Endothelial cell of umbilical vein (primary cell): ENCODE measurements around the gene ATP8B3. TPM values are rescaled to one million over a fixed set of nuclear protein-coding genes. Genes with fewer than 3 reads are reported as not detected.

Experiments
- BruUV-seq: library from RNA; stranded (reverse); fragments of 400-500 nt; replicated peaks from 2 replicates; lab custom pipeline; 2021; lab: Mats Ljungman, UMichigan
- CTCF ChIA-PET: fragments of 300-600, 350-600 bp; sonication (Branson Sonifier 250); formaldehyde crosslinking; loops from one replicate; lab custom pipeline; 2021; ENCODE audit warnings: antibody characterized with exemption, inconsistent platforms; lab: Charles Lee
- POLR2A ChIA-PET: fragments of 300-600, 350-600 bp; sonication (Branson Sonifier 250); formaldehyde crosslinking; loops from one replicate; lab custom pipeline; 2021; ENCODE audit warnings: antibody characterized with exemption, inconsistent platforms; lab: Charles Lee
- DNase-seq: peaks from one replicate; pipeline ENCODE4 v3.0.0-alpha.2; 2011; ENCODE audit warnings: low read depth, low spot score
- FAIRE-seq: peaks from 2 replicates; lab custom pipeline; 2011; peaks lifted over from hg19 to GRCh38; lab: Jason Lieb, UNC
- H2AFZ ChIP-seq: 2 replicates; pipeline ENCODE4 v1.6.0; 2012; ENCODE audit warnings: low read depth, low read length, control low read depth, inconsistent platforms
- H3K27ac ChIP-seq: 2 replicates; pipeline ENCODE4 v1.5.1; 2011; ENCODE audit warnings: low read depth, mild to moderate bottlenecking, control low read depth, low read length, moderate library complexity; ENCODE audit not compliant: insufficient read depth
- H3K27me3 ChIP-seq, 2 experiments: 2 replicates each; pipeline versions ENCODE4 v1.6.0 to v1.6.1; 2011; ENCODE audit warnings: low read length in 2 of 2, mixed read lengths in 1 of 2; ENCODE audit not compliant: control insufficient read depth in 2 of 2, insufficient read depth in 2 of 2
- H3K36me3 ChIP-seq, 2 experiments: 2 replicates in 1 of 2; 3 replicates in 1 of 2; pipeline ENCODE4 v1.5.1; 2011; ENCODE audit warnings: low read length in 2 of 2, mild to moderate bottlenecking in 1 of 2, moderate library complexity in 1 of 2; ENCODE audit not compliant: control insufficient read depth in 2 of 2, insufficient read depth in 2 of 2; ENCODE audit errors: extremely low read depth in 1 of 2
- H3K4me1 ChIP-seq: 3 replicates; pipeline ENCODE4 v1.5.1; 2011; ENCODE audit warnings: mild to moderate bottlenecking, low read length; ENCODE audit not compliant: control insufficient read depth, insufficient read depth; ENCODE audit errors: extremely low read depth
- H3K4me2 ChIP-seq: 2 replicates; pipeline ENCODE4 v1.6.1; 2011; ENCODE audit warnings: low read length, control low read depth, mixed read lengths; ENCODE audit not compliant: insufficient read depth
- H3K4me3 ChIP-seq, 3 experiments: fragments of 200-600 bp in 1 of 3; sonication (generic), shearing (Covaris generic) in 1 of 3; replicated peaks in 1 of 3; 2 replicates each; pipeline ENCODE4 v1.5.1; 2011 to 2016; ENCODE audit warnings: control low read depth in 3 of 3, low read length in 3 of 3, mild to moderate bottlenecking in 2 of 3, inconsistent platforms in 1 of 3, low read depth in 1 of 3, moderate library complexity in 1 of 3; ENCODE audit not compliant: insufficient read depth in 1 of 3
- H3K79me2 ChIP-seq: 2 replicates; pipeline ENCODE4 v1.6.0; 2012; ENCODE audit warnings: low read length, inconsistent platforms; ENCODE audit not compliant: control insufficient read depth, insufficient read depth
- H3K9ac ChIP-seq: replicated peaks from 2 replicates; pipeline ENCODE3; 2011; ENCODE audit warnings: low read length, control low read depth; ENCODE audit not compliant: insufficient read depth; ENCODE audit errors: extremely low read depth
- H3K9me1 ChIP-seq: replicated peaks from 3 replicates; pipeline ENCODE4 v1.6.0; 2011; ENCODE audit warnings: mild to moderate bottlenecking, low read length; ENCODE audit not compliant: control insufficient read depth, insufficient read depth; ENCODE audit errors: extremely low read depth
- H3K9me3 ChIP-seq: replicated peaks from 2 replicates; pipeline ENCODE4 v1.5.1; 2012; ENCODE audit warnings: low read length, inconsistent platforms; ENCODE audit not compliant: control insufficient read depth, insufficient read depth
- H4K20me1 ChIP-seq: replicated peaks from 2 replicates; pipeline ENCODE3; 2011; ENCODE audit warnings: mild to moderate bottlenecking, low read length; ENCODE audit not compliant: control insufficient read depth, insufficient read depth; ENCODE audit errors: extremely low read depth
- CTCF ChIP-seq, 2 donors: IDR thresholded peaks; 1 replicate in 1 of 2; 2 replicates in 1 of 2; pipeline ENCODE4 v1.5.1; 2011; ENCODE audit warnings: low read length in 2 of 2, mild to moderate bottlenecking in 2 of 2, moderate library complexity in 2 of 2, control low read depth in 1 of 2, inconsistent platforms in 1 of 2, low read depth in 1 of 2; ENCODE audit not compliant: insufficient read depth in 1 of 2; ENCODE audit errors: extremely low read depth in 1 of 2
- EZH2 ChIP-seq: IDR thresholded peaks from 2 replicates; pipeline ENCODE4 v1.6.1; 2012; ENCODE audit warnings: borderline replicate concordance, low read depth, mild to moderate bottlenecking, moderate library complexity, low read length, inconsistent platforms; ENCODE audit not compliant: severe bottlenecking
- JUN ChIP-seq: IDR thresholded peaks from 2 replicates; pipeline ENCODE4 v1.6.1; 2011; ENCODE audit warnings: borderline replicate concordance, low read depth; ENCODE audit not compliant: insufficient read length, insufficient read depth
- MAX ChIP-seq: IDR thresholded peaks from 2 replicates; pipeline ENCODE4 v1.6.1; 2011; ENCODE audit not compliant: insufficient read depth, insufficient read length
- MYC ChIP-seq: IDR thresholded peaks from one replicate; pipeline ENCODE4 v1.6.1; 2011; ENCODE audit warnings: mild to moderate bottlenecking, low read depth, low read length
- POLR2A ChIP-seq: IDR thresholded peaks from 2 replicates; pipeline ENCODE4 v1.6.1; 2012; ENCODE audit warnings: low read depth, mild to moderate bottlenecking, control low read depth, low read length
- POLR2AphosphoS5 ChIP-seq: IDR thresholded peaks from 2 replicates; pipeline ENCODE4 v1.6.1; 2012; ENCODE audit warnings: low read depth, mild to moderate bottlenecking, control low read depth, low read length, moderate library complexity; ENCODE audit not compliant: insufficient read depth
- dilution Hi-C: fragments of 300-500 bp; cut with MboI; formaldehyde crosslinking; loops from one replicate; pipeline ENCODE4 v1.15.0; 2019; ENCODE audit warnings: low sequenced_read_pairs; ENCODE audit not compliant: extremely low pct_ligation_motif_present
- intact Hi-C: fragments of 100-400 bp; cut with micrococcal nuclease; formaldehyde crosslinking; loops from one replicate; pipeline ENCODE4 v1.10.0; 2022
- polyA plus RNA-seq, 4 experiments: library from polyadenylated mRNA; depleted of rRNA in 3 of 4; stranded (reverse) in 3 of 4; unstranded in 1 of 4; fragments of >200 nt; gene quantifications; 2 replicates each; pipeline versions ENCODE4 v1.2.1 to v1.2.3, GENCODE V29; 2011 to 2012; ENCODE audit warnings: missing spikeins in 1 of 4
- total RNA-seq: library from RNA; stranded (reverse); gene quantifications from 2 replicates; pipeline ENCODE4 v1.2.3, GENCODE V29; 2021

Gene ATP8B3
- total and polyA plus RNA-seq, 2 donors (not counting 3 experiments of a cell fraction or from before 2014, with no cell fraction given) = 1.1 to 7.3 TPM

DNA sequence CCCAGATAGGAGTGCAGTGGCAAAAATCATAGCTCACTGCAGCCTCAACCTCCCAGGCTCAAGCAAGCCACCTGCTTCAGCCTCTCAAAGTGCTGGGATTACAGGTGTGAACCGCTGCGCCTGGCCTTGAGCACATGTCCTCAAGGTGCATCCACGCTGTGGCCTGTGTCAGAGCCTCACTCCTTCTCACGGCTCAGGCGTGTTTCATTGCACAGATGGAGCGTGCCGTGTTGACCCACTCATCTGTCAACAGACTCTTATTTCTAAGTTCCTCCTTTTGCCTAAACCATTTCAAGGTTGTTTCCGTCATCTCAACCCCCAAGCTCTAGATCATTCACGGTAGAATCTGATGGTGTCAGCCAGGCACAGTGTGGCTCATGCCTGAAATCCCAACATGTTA is 28.2 kb downstream of the ATP8B3 start:
- intact Hi-C loops (no loop called here), dilution Hi-C loops (no loop called here)
- H3K4me1 ChIP-seq = no peaks in the 10 kb centered on the region
- no peaks in the 10 kb centered on the region for H4K20me1 ChIP-seq
- CTCF ChIA-PET = interaction anchor here (1.0 to 6.1 kb wide), 3 partner anchors 12 to 112 kb away, joined by 4 to 58 read pairs (median 5); no protein-coding TSS in a partner anchor
- no peak overlapping the region for H2AFZ ChIP-seq
- no peak for DNase-seq
- H3K27me3 ChIP-seq = peaks cover 2 to 5% of the 10 kb centered on the region in 2 experiments
- H3K9me3 ChIP-seq = no peaks in the 10 kb centered on the region
- no peak overlapping the region for H3K4me2 ChIP-seq
- no peak for FAIRE-seq
- H3K9me1 ChIP-seq = no peaks in the 10 kb centered on the region
- no peak for TF ChIP-seq POLR2AphosphoS5
- no peak for TF ChIP-seq MYC
- no peak for TF ChIP-seq MAX
- no peak for TF ChIP-seq POLR2A
- TF ChIP-seq CTCF (IDR thresholded peaks at IDR 0.05; ENCODE audit: extremely low read depth in 1 of 2, insufficient read depth in 1 of 2, low read depth in 1 of 2, low read length in 2 of 2) = no peak
- no peak for TF ChIP-seq JUN
- POLR2A ChIA-PET = no interaction called here
- no peak overlapping the region for H3K4me3 ChIP-seq
- no TSS peak for BruUV-seq
- H3K36me3 ChIP-seq = no peaks in the 10 kb centered on the region
- no peak overlapping the region for H3K27ac ChIP-seq
- H3K9ac ChIP-seq = no peak overlapping the region
- no peaks in the 10 kb centered on the region for H3K79me2 ChIP-seq

GRCh38 chr19:1783354-1783753 is 28.7 kb downstream of the ATP8B3 start:
- CTCF ChIA-PET = interaction anchor here (1.0 to 6.1 kb wide), 7 partner anchors 12 to 111 kb away, joined by 3 to 58 read pairs (median 8); no protein-coding TSS in a partner anchor
- Histone ChIP-seq H3K79me2 (no peaks in the 10 kb centered on the region), H3K9me3 (no peaks in the 10 kb centered on the region), H3K27me3 (peaks cover 4 to 8% of the 10 kb centered on the region in 2 experiments), H3K9me1 (no peaks in the 10 kb centered on the region), H3K4me2 (no peak overlapping the region), H3K9ac (no peak overlapping the region), H4K20me1 (no peaks in the 10 kb centered on the region), H2AFZ (no peak overlapping the region), H3K27ac (no peak overlapping the region), H3K36me3 (no peaks in the 10 kb centered on the region), H3K4me3 (no peak overlapping the region), H3K4me1 (no peaks in the 10 kb centered on the region)
- POLR2A ChIA-PET = no interaction called here
- dilution Hi-C loops (no loop called here), intact Hi-C loops (no loop called here)
- FAIRE-seq (no peak), DNase-seq (no peak)
- no peak for TF ChIP-seq JUN
- TF ChIP-seq EZH2 = no peak
- no peak for TF ChIP-seq MYC
- no peak for TF ChIP-seq MAX
- TF ChIP-seq POLR2A = no peak
- BruUV-seq = no TSS peak
